GM06990 (cell line): ENCODE results near the gene TMEM220.
"Not testable (repeated sequence)": the region's sequence is repeated elsewhere in the genome, so short reads cannot be mapped to it uniquely, and the experiment has no call there.

Experiments
- DNase-seq: peaks from one replicate; pipeline ENCODE4 v3.0.0-alpha.2; 2011; ENCODE audit not compliant: insufficient read length; ENCODE audit errors: extremely low read depth
- H3K27me3 ChIP-seq: replicated peaks from 2 replicates; pipeline ENCODE4 v1.6.0; 2011; ENCODE audit warnings: low read length; ENCODE audit not compliant: control insufficient read depth, insufficient read depth
- H3K36me3 ChIP-seq: 2 replicates; pipeline ENCODE4 v1.5.1; 2011; ENCODE audit warnings: low read length; ENCODE audit not compliant: control insufficient read depth, insufficient read depth
- H3K4me3 ChIP-seq: replicated peaks from 2 replicates; pipeline ENCODE4 v1.5.1; 2011; ENCODE audit warnings: low read depth, mild to moderate bottlenecking, control low read depth, low read length
- CTCF ChIP-seq: IDR thresholded peaks from 2 replicates; pipeline ENCODE4 v1.5.1; 2011; ENCODE audit warnings: low read length, control low read depth, mild to moderate bottlenecking, inconsistent platforms; ENCODE audit not compliant: insufficient read depth, poor library complexity, severe bottlenecking

The TMEM220 gene

GRCh38 chr17:10697092-10698081 lies 32.4 kb downstream of the TMEM220 start, which contains the start of the genes ADPRM and SCO1:
Gene ADPRM (plus strand): TSS chr17:10697594. CDS start chr17:10704927, 7,333 bp downstream.
Gene SCO1 (minus strand): TSS chr17:10697533. CDS start chr17:10697507, 26 bp downstream.
- no peaks in the 10 kb centered on the region for H3K27me3 ChIP-seq
- peak; percentile 90 for DNase-seq
- peaks cover 4% of the 10 kb centered on the region for H3K36me3 ChIP-seq
- no peak for TF ChIP-seq CTCF
- H3K4me3 ChIP-seq = peak within 1 kb of the TSS; percentile 95

GRCh38 chr17:10695875-10696407 lies 33.9 kb downstream of the TMEM220 start:
- H3K4me3 ChIP-seq = peak overlapping the region; percentile 95
- H3K36me3 ChIP-seq = not testable (repeated sequence)

GRCh38 chr17:10687499-10687898 lies 42.3 kb downstream of the TMEM220 start:
- Histone ChIP-seq H3K36me3 (peaks cover 9% of the 10 kb centered on the region), H3K27me3 (no peaks in the 10 kb centered on the region), H3K4me3 (no peak overlapping the region)
- no peak for TF ChIP-seq CTCF
- no peak for DNase-seq

More at GRCh38 chr17:10695875-10696407, 33.9 kb downstream of the TMEM220 start:
- H3K27me3 ChIP-seq, DNase-seq: not testable (repeated sequence)

- no peak overlapping the region for H3K4me3 ChIP-seq
- H3K36me3 ChIP-seq = peaks cover 11% of the 10 kb centered on the region
- peak; percentile 61 for TF ChIP-seq CTCF
- H3K27me3 ChIP-seq = no peaks in the 10 kb centered on the region
- no peak for DNase-seq
Measured at GRCh38 chr17:10683853-10684252, 46.0 kb downstream of the TMEM220 start.

- no peak for DNase-seq
- TF ChIP-seq CTCF = no peak
- Histone ChIP-seq H3K4me3 (no peak overlapping the region), H3K27me3 (no peaks in the 10 kb centered on the region), H3K36me3 (peaks cover 11% of the 10 kb centered on the region)
Measured at GRCh38 chr17:10681866-10682446, 47.9 kb downstream of the TMEM220 start.

- Histone ChIP-seq H3K36me3 (peaks cover 8% of the 10 kb centered on the region), H3K4me3 (no peak overlapping the region)
- no peak for TF ChIP-seq CTCF
Measured at GRCh38 chr17:10674704-10675103, 55.1 kb downstream of the TMEM220 start.

More at GRCh38 chr17:10674704-10675103, 55.1 kb downstream of the TMEM220 start:
- no peak for DNase-seq
- H3K27me3 ChIP-seq = no peaks in the 10 kb centered on the region
